ENCODE data around the gene RIC8B.
A peak's percentile ranks its signal among the peaks of the same experiment; 100 is the strongest.

The RIC8B gene

DNA sequence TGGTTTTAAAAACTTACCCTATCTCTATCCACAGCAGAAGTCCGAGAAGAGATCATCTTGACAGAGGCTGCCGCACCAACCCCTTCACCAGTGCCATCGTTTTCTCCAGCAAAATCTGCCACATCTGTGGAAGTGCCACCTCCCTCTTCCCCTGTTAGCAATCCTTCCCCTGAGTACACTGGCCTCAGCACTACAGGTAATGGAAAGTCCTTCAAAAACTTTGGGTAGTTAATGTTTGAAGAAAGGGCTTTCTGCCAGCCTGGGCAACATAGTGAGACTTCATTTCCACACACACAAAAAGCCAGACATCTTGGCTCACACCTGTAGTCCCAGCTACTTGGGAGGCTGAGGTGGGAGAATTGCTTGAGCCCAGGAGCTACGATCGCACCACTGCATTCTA lies 41.6 kb upstream of the RIC8B start:
- no peaks in the 10 kb centered on the region for H3K9me2 ChIP-seq (replicated peaks; ENCODE audit: insufficient read depth, low read length)
- no peaks in the 10 kb centered on the region for H4K20me1 ChIP-seq (ENCODE audit: insufficient read depth, low read length)
- H3K27me3 ChIP-seq (replicated peaks; ENCODE audit: insufficient read depth, low read length), result no peaks in the 10 kb centered on the region
- H3K4me2 ChIP-seq (ENCODE audit: low read depth, low read length), result no peak overlapping the region
- no peaks in the 10 kb centered on the region for H3K79me2 ChIP-seq (ENCODE audit: low read length)
- no peak for TF ChIP-seq EZH2phosphoT487 (IDR thresholded peaks at IDR 0.05; ENCODE audit: low read length)
- H3K36me3 ChIP-seq (replicated peaks; ENCODE audit: insufficient read depth, low read length), result no peaks in the 10 kb centered on the region
- no peaks in the 10 kb centered on the region for H3K4me1 ChIP-seq (ENCODE audit: low read length)
- H2AFZ ChIP-seq (ENCODE audit: low read length), result no peak overlapping the region
- DNase-seq, result no peak
- no peak overlapping the region for H3K27ac ChIP-seq (ENCODE audit: low read length)
- H3K9ac ChIP-seq (ENCODE audit: low read length), result no peak overlapping the region
- H3K9me3 ChIP-seq (replicated peaks; ENCODE audit: insufficient read depth, low read length), result no peaks in the 10 kb centered on the region
- no peak overlapping the region for H3K4me3 ChIP-seq (ENCODE audit: low read length)
- no peaks in the 10 kb centered on the region for H3F3A ChIP-seq (ENCODE audit: insufficient read depth, low read length)

- no peaks in the 10 kb centered on the region for H3K27me3 ChIP-seq (replicated peaks; ENCODE audit: insufficient read depth, low read length)
- TF ChIP-seq, protein P1, sequence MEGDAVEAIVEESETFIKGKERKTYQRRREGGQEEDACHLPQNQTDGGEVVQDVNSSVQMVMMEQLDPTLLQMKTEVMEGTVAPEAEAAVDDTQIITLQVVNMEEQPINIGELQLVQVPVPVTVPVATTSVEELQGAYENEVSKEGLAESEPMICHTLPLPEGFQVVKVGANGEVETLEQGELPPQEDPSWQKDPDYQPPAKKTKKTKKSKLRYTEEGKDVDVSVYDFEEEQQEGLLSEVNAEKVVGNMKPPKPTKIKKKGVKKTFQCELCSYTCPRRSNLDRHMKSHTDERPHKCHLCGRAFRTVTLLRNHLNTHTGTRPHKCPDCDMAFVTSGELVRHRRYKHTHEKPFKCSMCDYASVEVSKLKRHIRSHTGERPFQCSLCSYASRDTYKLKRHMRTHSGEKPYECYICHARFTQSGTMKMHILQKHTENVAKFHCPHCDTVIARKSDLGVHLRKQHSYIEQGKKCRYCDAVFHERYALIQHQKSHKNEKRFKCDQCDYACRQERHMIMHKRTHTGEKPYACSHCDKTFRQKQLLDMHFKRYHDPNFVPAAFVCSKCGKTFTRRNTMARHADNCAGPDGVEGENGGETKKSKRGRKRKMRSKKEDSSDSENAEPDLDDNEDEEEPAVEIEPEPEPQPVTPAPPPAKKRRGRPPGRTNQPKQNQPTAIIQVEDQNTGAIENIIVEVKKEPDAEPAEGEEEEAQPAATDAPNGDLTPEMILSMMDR (IDR thresholded peaks at IDR 0.05; ENCODE audit: low read length), result no peak
- TF ChIP-seq EZH2phosphoT487 (IDR thresholded peaks at IDR 0.05; ENCODE audit: low read length) (no peak), EZH2 (optimal IDR thresholded peaks at IDR 0.05; ENCODE audit: low read depth, low read length) (no peak)
- H3K79me2 ChIP-seq (ENCODE audit: low read length), result no peaks in the 10 kb centered on the region
- H3K4me1 ChIP-seq (ENCODE audit: low read length), result no peaks in the 10 kb centered on the region
- H3K9me3 ChIP-seq (replicated peaks; ENCODE audit: insufficient read depth, low read length), result no peaks in the 10 kb centered on the region
- no peak for DNase-seq
- no peaks in the 10 kb centered on the region for H3K36me3 ChIP-seq (replicated peaks; ENCODE audit: insufficient read depth, low read length)
- H3K4me3 ChIP-seq (ENCODE audit: low read length), result no peak overlapping the region
- H3K4me2 ChIP-seq (ENCODE audit: low read depth, low read length), result no peak overlapping the region
- H3K9me2 ChIP-seq (replicated peaks; ENCODE audit: insufficient read depth, low read length), result no peaks in the 10 kb centered on the region
- H3K9ac ChIP-seq (ENCODE audit: low read length), result no peak overlapping the region
- H3F3A ChIP-seq (ENCODE audit: insufficient read depth, low read length), result no peaks in the 10 kb centered on the region
- no peak overlapping the region for H2AFZ ChIP-seq (ENCODE audit: low read length)
- no peaks in the 10 kb centered on the region for H4K20me1 ChIP-seq (ENCODE audit: insufficient read depth, low read length)
- no peak overlapping the region for H3K27ac ChIP-seq (ENCODE audit: low read length)
Measured at GRCh38 chr12:106733660-106734059, 40.8 kb upstream of the RIC8B start.

DNA sequence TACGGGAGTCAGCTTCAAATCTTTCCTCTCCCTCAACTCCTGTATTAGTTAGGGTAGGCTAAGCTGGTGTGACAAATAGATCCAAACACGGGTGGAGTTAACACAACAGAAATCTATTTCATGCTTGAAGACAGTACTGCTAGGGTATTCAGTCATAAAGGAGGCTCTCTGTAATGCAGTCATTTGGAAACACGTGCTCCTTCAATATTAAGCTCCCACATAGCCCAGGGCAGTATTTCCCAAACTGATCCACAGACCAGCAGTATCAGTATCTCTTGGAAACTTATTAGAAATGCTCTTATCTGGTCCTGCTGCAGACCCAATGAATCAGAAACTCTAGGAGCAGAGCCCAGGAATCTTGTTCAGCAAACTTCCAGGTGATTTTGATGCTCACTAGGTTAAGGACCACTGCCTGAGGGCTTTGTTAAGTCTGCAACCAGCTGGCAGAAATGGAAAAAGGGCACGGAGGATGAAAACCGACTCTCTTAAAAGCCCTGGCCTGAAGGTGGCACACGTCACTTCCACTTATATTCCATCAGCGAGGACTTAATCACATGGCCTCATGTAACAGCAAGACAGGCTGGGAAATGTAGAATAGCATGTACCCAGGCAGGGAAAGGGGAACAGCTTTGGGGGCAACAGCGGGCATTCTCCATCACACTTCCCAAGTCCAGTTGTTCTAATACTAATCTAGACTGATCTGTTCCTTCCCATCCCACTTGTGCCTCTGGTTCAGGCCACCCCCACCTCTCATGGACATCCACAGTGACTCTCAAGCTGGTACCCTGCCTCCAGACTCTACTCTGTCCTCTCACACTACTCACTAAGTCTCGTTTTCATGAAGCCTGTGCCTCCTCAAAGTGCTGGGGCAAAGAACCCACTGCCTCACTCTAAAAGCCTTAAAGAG lies 38.2 kb upstream of the RIC8B start:
- no peak overlapping the region for H3K27ac ChIP-seq (ENCODE audit: low read length)
- no peak for TF ChIP-seq EZH2phosphoT487 (IDR thresholded peaks at IDR 0.05; ENCODE audit: low read length)
- TF ChIP-seq, protein P1 (IDR thresholded peaks at IDR 0.05; ENCODE audit: low read length), result peak; percentile 29
- TF ChIP-seq EZH2 (optimal IDR thresholded peaks at IDR 0.05; ENCODE audit: low read depth, low read length), result no peak
- H3K27me3 ChIP-seq (replicated peaks; ENCODE audit: insufficient read depth, low read length), result no peaks in the 10 kb centered on the region

GRCh38 chr12:106739318-106739717 lies 35.2 kb upstream of the RIC8B start:
- Histone ChIP-seq H3K4me3 (ENCODE audit: low read length) (no peak overlapping the region), H3K36me3 (replicated peaks; ENCODE audit: insufficient read depth, low read length) (no peaks in the 10 kb centered on the region), H3K4me2 (ENCODE audit: low read depth, low read length) (no peak overlapping the region), H3K79me2 (ENCODE audit: low read length) (no peaks in the 10 kb centered on the region), H3K9ac (ENCODE audit: low read length) (no peak overlapping the region), H3K9me3 (replicated peaks; ENCODE audit: insufficient read depth, low read length) (no peaks in the 10 kb centered on the region), H3K9me2 (replicated peaks; ENCODE audit: insufficient read depth, low read length) (no peaks in the 10 kb centered on the region), H3K27me3 (replicated peaks; ENCODE audit: insufficient read depth, low read length) (no peaks in the 10 kb centered on the region), H3K4me1 (ENCODE audit: low read length) (no peaks in the 10 kb centered on the region), H3F3A (ENCODE audit: insufficient read depth, low read length) (no peaks in the 10 kb centered on the region), H3K27ac (ENCODE audit: low read length) (no peak overlapping the region), H4K20me1 (ENCODE audit: insufficient read depth, low read length) (no peaks in the 10 kb centered on the region), H2AFZ (ENCODE audit: low read length) (no peak overlapping the region)
- TF ChIP-seq EZH2phosphoT487 (IDR thresholded peaks at IDR 0.05; ENCODE audit: low read length) (no peak), EZH2 (optimal IDR thresholded peaks at IDR 0.05; ENCODE audit: low read depth, low read length) (no peak)
- TF ChIP-seq, protein P1 (IDR thresholded peaks at IDR 0.05; ENCODE audit: low read length), result no peak
- no peak for DNase-seq

More for the DNA sequence above, 38.2 kb upstream of the RIC8B start:
- Histone ChIP-seq H3K9me3 (replicated peaks; ENCODE audit: insufficient read depth, low read length) (no peaks in the 10 kb centered on the region), H3K9ac (ENCODE audit: low read length) (no peak overlapping the region), H3K79me2 (ENCODE audit: low read length) (no peaks in the 10 kb centered on the region), H4K20me1 (ENCODE audit: insufficient read depth, low read length) (no peaks in the 10 kb centered on the region), H2AFZ (ENCODE audit: low read length) (no peak overlapping the region), H3K36me3 (replicated peaks; ENCODE audit: insufficient read depth, low read length) (no peaks in the 10 kb centered on the region), H3F3A (ENCODE audit: insufficient read depth, low read length) (no peaks in the 10 kb centered on the region), H3K4me1 (ENCODE audit: low read length) (no peaks in the 10 kb centered on the region), H3K4me3 (ENCODE audit: low read length) (no peak overlapping the region), H3K9me2 (replicated peaks; ENCODE audit: insufficient read depth, low read length) (no peaks in the 10 kb centered on the region), H3K4me2 (ENCODE audit: low read depth, low read length) (no peak overlapping the region)
- DNase-seq, result peak; percentile 16

All from MM.1S (cell line).